Stimulated activated naive CD4-positive, alpha-beta T cell treated with Interleukin-2 at 50 U/mL for 16 hours (primary cell): Measurements from ENCODE around the gene LHB.

Experiments
- DNase-seq: peaks from one replicate; lab custom pipeline; 2025; lab: John Stamatoyannopoulos, UW

LHB gene

DNA sequence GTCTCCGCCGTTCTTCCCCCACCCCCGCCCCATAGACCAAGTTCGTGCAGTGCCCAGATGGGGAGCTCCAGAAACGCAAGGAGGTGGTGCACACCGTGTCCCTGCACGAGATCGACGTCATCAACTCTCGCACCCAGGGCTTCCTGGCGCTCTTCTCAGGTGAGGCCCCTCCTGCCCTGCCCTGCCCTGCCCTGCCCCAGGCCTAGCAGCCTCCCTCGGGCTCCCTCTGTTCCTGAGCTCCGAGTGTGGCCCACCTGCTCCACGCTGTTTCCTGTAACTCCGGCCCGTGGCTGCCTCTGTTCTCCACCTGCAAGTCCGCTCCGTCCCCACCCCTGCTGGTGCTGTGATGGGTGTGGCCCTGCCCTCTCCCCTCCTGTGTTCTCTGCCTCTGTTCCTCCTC is 6.4 kb downstream of the LHB start:
- DNase-seq = no peak

DNA sequence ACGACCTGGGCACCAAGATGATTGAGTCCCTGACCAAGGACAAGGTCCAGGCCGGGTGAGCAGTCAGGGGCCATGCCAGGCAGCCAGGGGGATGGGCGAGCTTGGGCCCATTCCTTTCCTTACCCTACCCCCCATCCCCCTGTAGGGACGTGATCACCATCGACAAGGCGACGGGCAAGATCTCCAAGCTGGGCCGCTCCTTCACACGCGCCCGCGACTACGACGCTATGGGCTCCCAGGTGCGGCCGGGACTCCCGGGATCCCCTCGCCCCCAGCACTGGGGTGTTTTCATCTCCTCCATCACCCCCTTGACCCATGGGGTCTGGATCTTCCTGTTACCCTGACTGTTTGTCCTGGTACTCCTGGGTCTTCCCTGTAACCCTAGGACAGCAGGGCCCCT is 7.1 kb downstream of the LHB start:
- DNase-seq = no peak

GRCh38 chr19:49006905-49007304 is 10.0 kb downstream of the LHB start:
- DNase-seq = no peak

DNA sequence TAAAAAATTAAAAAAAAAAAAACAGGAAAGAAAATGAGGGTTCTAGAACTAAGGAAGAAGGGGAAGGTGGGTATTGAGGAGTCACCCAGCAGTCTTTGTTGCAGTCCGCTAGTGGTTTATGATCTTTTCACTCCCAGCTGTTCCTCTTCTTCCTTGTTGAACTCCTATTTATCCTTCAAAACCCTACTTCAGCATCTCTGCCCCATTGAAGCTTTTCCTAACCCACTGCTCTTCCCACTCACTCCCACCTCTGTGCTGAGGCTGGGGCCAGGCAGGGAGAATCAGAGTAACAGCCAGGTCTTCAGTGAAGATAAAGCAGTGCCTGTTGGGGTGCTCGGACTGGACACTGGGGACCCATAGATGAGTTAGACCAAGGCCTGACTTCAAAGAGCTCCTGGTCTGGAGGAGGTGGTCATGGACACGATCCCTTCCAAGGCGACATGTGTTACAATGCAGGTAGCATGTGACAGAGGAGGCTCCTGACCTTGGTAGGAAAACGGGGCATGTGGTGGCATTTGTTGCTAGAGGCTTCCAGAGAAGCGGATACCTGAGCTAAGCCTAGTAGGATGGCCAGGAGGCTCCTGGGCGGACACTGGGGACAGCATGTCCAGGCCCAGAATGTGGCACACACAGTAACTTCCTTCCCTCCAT is 11.8 kb downstream of the LHB start:
- DNase-seq = no peak

DNA sequence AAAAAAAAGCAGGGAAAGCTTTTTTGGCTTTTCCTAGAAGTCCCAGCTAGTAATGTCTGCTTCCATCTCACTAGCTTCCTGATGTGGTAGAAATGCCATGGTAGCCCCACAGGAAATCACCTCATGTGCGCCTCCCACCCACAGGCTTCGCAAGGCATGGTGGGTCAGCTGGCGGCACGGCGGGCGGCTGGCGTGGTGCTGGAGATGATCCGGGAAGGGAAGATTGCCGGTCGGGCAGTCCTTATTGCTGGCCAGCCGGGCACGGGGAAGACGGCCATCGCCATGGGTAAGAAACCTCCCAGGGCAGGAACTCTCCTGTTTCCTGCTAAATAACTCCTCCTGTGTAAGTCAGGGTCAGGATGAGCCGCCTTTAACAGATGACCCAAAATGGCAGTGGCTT is 12.8 kb downstream of the LHB start:
- DNase-seq = no peak

GRCh38 chr19:48999481-49000325 is 17.2 kb downstream of the LHB start:
- peak; percentile 58 for DNase-seq

DNA sequence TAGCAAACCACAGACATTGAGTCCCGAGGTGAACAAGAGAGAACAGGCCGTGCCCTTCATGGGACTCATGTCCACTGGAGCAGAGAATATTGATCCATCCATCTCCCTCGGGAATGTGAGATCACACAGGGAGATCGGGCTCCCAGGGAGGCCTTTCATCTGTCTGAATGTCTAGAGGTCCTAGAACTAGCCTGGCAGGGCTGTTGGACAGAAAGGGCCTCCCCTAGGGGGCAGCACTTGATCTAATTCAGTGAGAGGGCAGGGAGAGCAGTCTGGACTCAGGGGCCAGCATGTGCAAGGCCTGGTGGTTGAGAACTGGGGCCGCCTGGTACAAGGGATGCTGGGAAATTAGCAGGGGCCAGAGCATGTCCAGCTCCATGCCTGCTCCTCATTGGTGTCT is 18.9 kb downstream of the LHB start:
- peak; percentile 29 for DNase-seq

DNA sequence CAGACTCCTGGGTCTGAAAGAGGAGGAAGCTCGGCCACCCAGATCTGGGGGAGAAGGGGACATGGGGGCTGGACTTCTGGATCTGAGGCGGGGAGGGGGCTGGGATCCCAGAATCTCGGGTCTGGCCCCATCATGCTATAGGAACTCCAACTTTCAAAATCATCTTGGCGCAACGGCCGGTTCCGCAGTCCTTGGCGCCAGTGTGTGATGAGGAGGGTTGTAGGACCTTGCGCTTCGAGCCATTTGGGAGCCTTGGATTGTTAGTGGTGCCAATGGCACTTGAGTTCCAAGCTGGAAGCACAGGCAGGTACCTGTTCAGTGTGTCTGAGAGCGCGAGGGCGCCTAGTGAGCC is 22.9 kb downstream of the LHB start:
- DNase-seq = no peak

- DNase-seq = peak; percentile 99
Observed at GRCh38 chr19:48993175-48994034, 23.5 kb downstream of the LHB start, which contains the start of the genes GYS1 and RUVBL2. GYS1 (minus strand) TSS chr19:48993309; CDS start chr19:48993112, 197 bp downstream. RUVBL2 (plus strand) TSS chr19:48993887; CDS start chr19:48993912, 25 bp downstream.

GRCh38 chr19:48992581-48993174 is 24.2 kb downstream of the LHB start:
- DNase-seq = no peak

- DNase-seq = no peak
Observed at GRCh38 chr19:48991873-48992580, 24.9 kb downstream of the LHB start.

- no peak for DNase-seq
Observed at GRCh38 chr19:48991011-48991609, 25.8 kb downstream of the LHB start.

DNA sequence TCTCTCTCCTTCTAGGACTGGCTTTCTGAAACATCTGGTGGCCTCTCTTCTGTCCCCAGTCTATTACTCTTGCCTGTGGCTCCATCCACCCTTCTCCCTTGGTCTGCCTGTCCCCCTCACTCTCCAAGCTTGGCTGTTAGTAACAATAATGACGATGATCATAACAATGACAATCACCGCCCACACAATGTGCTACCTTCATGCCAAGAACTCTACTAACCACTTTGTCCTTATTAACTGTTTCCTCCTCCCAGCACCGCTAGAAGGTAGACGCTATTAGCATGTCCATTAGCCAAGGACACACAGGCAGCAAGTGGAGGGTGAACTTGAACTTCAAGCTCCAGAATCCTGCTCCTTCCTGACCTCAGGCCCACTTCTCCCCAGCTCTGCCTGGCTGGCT is 26.5 kb downstream of the LHB start:
- DNase-seq = no peak

- DNase-seq = no peak
Observed at GRCh38 chr19:48989701-48990291, 27.1 kb downstream of the LHB start.

GRCh38 chr19:48988860-48989259 is 28.0 kb downstream of the LHB start:
- no peak for DNase-seq

- no peak for DNase-seq
Observed at GRCh38 chr19:48988286-48988685, 28.6 kb downstream of the LHB start.

DNA sequence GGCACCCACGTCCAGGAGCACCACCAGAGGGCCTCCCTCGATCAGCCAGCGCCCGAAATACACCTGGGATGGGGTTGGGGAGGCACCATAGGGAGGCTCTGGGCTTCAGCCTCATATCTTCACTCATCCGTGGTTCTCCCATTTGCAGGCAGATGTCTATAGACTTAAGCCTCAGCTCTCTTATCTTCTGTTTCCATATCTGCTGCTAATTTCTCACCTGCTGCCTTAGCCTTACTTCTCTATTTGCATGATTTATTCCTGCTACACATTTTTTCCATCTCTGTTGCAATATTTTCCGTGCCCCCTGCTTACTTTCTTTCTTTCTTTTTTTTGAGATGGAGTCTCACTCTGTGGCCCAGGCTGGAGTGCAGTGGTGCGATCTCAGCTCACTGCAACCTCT is 29.6 kb downstream of the LHB start:
- no peak for DNase-seq

DNA sequence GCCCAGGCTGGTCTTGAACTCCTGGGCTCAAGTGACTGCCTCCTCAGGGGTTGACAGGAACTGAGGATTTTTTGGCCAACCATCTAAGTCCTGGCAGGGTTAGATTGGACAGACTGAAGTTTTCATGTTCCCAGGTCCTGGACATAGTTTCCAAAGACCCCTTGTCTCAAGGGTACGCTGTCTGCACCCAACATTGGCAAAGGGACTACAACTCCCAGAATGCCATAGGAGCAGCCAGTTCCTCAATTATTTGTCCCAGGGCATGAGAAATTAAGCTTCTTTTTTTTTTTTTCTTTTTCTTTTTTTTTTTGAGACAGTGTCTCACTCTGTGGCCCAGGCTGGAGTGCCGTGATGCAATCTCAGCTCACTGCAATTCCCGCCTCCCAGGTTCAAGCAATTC is 30.7 kb downstream of the LHB start:
- no peak for DNase-seq

GRCh38 chr19:48985711-48986110 is 31.2 kb downstream of the LHB start:
- no peak for DNase-seq

DNA sequence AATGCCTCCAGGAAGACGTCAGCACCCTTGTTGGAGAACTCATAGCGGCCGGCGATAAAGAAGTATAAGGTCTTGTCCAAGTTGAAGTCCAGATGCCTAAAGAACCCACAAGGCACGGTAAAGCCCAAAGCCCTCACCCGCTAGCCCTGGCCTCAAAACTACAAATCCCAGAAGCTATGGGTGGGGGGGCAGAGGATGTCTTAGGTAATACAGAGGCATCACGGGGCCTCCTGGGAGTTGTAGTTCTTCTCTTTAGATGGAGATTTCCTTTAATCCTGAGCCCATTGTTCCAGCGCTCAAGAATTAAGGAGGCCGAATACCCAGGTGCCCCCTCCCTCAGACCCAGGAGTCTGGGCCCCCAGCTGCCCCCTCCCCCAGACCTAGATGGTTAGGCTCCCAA is 34.6 kb downstream of the LHB start:
- no peak for DNase-seq

DNA sequence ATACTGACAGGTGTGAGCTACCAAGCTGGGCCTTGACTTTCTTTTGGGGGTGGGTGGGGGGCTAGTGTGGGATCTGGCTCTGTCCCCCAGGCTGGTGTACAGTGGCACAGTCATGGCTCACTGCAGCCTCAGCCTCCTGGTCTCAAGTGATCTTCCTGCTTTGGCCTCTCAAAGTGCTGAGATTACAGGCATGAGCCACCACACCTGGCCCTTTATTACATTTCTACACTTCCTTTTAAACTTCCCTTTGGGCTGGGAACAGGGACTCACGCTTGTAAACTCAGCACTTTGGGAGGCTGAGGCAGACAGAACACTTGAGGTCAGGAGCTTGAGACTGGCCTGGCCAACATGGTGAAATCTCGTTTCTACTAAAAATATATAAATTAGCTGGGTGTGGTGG is 39.8 kb downstream of the LHB start:
- DNase-seq = no peak
